Gastrocnemius medialis (tissue), 4 donors: ENCODE results near the gene CUX1.

ENCODE experiments used
- POLR2A ChIP-seq, 2 donors: fragments of 450-650 bp; IDR thresholded peaks; one replicate each; pipeline ENCODE4 v1.6.1; 2017; ENCODE audit warnings: antibody characterized with exemption in 2 of 2, mild to moderate bottlenecking in 2 of 2, moderate library complexity in 2 of 2
- TF ChIP-seq, protein P1 (sequence below), 5 experiments: fragments of 450-650 bp in 3 of 5; fragments of 200-600 bp in 2 of 5; sonication (generic) in 2 of 5; IDR thresholded peaks in 4 of 5; conservative IDR thresholded peaks in 1 of 5; 1 replicate in 4 of 5; 2 replicates in 1 of 5; pipeline ENCODE4 v1.5.1; 2016 to 2019; ENCODE audit warnings: antibody characterized with exemption in 5 of 5, mild to moderate bottlenecking in 3 of 5, moderate library complexity in 3 of 5

- TF ChIP-seq, protein P1, sequence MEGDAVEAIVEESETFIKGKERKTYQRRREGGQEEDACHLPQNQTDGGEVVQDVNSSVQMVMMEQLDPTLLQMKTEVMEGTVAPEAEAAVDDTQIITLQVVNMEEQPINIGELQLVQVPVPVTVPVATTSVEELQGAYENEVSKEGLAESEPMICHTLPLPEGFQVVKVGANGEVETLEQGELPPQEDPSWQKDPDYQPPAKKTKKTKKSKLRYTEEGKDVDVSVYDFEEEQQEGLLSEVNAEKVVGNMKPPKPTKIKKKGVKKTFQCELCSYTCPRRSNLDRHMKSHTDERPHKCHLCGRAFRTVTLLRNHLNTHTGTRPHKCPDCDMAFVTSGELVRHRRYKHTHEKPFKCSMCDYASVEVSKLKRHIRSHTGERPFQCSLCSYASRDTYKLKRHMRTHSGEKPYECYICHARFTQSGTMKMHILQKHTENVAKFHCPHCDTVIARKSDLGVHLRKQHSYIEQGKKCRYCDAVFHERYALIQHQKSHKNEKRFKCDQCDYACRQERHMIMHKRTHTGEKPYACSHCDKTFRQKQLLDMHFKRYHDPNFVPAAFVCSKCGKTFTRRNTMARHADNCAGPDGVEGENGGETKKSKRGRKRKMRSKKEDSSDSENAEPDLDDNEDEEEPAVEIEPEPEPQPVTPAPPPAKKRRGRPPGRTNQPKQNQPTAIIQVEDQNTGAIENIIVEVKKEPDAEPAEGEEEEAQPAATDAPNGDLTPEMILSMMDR (IDR thresholded peaks at IDR 0.05 in 4 of 5, conservative IDR thresholded peaks at IDR 0.05 in 1 of 5) = no peak
- TF ChIP-seq POLR2A (IDR thresholded peaks at IDR 0.05) = no peak
Measured at GRCh38 chr7:101998029-101998905, 180.8 kb downstream of the CUX1 start.
